Heart left ventricle (tissue), 13 donors: ENCODE data around the gene ANXA4.

Experiments used
- CTCF ChIP-seq, 12 donors: fragments of 200-600 bp; sonication (generic) in 4 of 12; IDR thresholded peaks; one replicate each; pipeline versions ENCODE4 v1.5.0 to v1.8.0; 2018 to 2022; ENCODE audit warnings: antibody characterized with exemption in 12 of 12, mild to moderate bottlenecking in 5 of 12
- POLR2A ChIP-seq, 2 donors: fragments of 450-650 bp; IDR thresholded peaks; one replicate each; pipeline ENCODE4 v1.6.1; 2017; ENCODE audit warnings: antibody characterized with exemption in 2 of 2, mild to moderate bottlenecking in 2 of 2, moderate library complexity in 2 of 2
- donor health status: ischemic (EF 13 %, LVEDD 7.1; RV severe dilation, severe dysfunction).
- donor health status: DM: no; HTN: yes; CAD: no.
- donor health status: DM: no; HTN: no; CAD: no.
- donor health status: ischemic (EF 25% LVEDD 6.9; RV normal size, moderate dysfunction).
- donor health status: ischemic (EF 25% LVEDD 5.7; RV mildly dilated, moderate dysfunction).
- donor health status: ischemic (EF 35%, LVEDD 5.7; RV mildly dilated, moderate dysfunction).
- donor health status: nonischemic (EF 11% LVEDD 7.7; RV severe dilation, severe dysfunction).
- donor health status: DM: yes; HTN: yes; CAD: no.
- donor health status: PGD.
- donor health status: ischemic (EF 29% LVEDD 5.4; RV normal size, mild dysfunction).
- donor health status: nonischemic (EF 23%, LVEDD 6.1; RV moderate dilation, normal function).

GRCh38 chr2:69843993-69844392, 102.1 kb downstream of the ANXA4 start:
- TF ChIP-seq CTCF (IDR thresholded peaks at IDR 0.05): no peak
- no peak for TF ChIP-seq POLR2A (IDR thresholded peaks at IDR 0.05)
